SIG-M5 treated with dmso at 0.1 percent for 504 hours (cell line): ENCODE measurements around the gene ACYP1.

Source experiments
- DNase-seq: peaks from one replicate; lab custom pipeline; 2025; ENCODE audit not compliant: unreplicated experiment; lab: John Stamatoyannopoulos, UW

The ACYP1 gene

DNA sequence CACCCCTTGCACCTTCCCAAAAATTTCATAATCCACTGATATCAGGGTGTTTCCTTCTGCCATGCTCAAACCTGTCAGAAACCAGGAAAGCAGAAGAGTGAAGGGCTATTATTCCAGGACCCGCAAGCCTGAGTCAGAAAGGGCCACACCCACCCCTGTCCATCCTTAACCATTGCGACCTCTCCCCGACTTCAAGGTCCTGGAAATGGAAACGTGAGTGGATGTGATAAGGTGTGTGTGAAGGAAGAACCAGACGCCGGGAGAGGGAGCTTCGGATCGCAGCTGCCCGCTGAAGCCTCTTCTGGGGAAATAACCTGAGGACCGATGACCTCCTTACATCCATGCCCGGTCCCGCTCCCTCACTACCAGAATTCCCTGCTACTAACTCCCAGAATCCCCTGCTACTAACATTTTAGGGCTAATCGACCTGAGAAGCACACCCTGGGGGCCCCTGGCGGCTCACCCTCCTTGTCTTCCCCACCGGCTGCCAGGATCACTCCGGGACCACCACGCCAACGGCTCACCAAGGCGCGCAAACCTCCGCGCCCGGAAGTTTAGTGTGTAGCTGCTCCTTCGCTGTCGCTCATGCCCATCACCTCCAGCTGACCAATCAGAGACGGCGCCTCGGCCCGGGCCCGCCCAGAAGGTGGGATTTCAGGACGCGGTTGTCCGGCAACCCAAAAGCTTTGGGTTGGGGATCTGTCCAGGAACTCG, at the start of gene ACYP1:
Gene ACYP1, minus strand, starts transcription at position 534 of the 714 bp plus-strand sequence. Its CDS starts 471 bp downstream, at position 63.
- peak; percentile 83 for DNase-seq

- DNase-seq: no peak
These were observed 46.1 kb upstream of the ACYP1 start for GRCh38 chr14:75109877-75110276.

- no peak for DNase-seq
These were observed 43.4 kb upstream of the ACYP1 start for GRCh38 chr14:75107186-75107585.

DNA sequence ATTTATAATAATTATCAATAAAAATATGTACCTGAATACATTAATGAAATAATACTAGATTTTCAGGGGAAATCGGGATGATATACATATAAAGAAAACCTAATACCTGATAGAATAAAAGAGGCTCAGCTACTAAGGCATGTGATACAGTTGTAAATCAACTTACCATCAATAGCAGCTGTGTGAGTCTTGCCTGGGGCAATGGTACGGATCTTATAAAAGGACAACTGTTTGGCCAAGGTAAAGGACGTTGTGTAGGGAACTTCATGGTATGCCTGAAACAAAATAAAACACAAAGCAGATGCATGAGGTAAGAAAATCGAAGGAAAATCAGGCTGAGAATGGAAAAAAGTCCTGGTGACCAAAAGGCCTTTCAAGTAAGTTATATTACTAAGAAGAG, 37.7 kb upstream of the ACYP1 start:
- DNase-seq: no peak

DNA sequence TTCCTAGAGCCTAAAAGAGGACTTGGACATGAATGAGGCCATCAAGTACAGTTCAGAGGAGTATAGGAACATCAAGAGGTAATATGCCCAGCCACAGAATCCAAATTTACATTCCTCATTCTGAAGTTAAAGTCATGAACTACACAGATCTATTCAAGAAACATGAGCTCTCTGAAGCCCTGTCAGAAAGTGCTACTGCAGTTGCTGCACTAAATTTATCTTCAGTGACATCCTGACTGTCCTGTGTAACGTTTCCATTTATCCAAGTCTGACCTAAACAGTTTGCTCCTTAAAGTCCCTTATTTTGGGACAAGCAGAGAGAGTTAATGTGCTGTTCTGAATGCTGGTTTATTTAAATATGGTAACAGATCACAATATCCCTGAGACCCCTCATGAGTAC, 34.9 kb upstream of the ACYP1 start:
- no peak for DNase-seq

- DNase-seq: no peak
These were observed 34.4 kb upstream of the ACYP1 start for GRCh38 chr14:75098212-75098611.

DNA sequence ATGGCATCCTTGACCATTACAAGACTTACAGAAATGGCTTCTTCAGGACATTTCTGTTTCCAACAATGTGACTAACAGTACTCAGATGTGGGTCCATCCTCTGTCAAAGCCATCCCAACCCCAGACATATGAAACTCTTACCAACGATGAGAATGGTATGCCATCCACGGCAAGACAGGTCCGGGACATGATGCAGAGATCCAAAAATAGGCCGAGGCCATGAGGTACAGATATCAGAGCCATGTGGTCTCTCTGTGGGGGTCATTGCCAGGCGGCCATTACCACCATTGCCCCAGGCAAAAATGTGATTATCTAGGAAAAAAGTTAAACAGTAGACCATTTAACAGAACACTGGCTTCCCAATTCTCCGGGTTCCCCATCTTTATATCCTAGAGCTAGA, 33.1 kb upstream of the ACYP1 start:
- DNase-seq: no peak

- no peak for DNase-seq
These were observed 31.9 kb upstream of the ACYP1 start for GRCh38 chr14:75095690-75096089.

- DNase-seq: no peak
These were observed 31.1 kb upstream of the ACYP1 start for GRCh38 chr14:75094896-75095295.

- no peak for DNase-seq
These were observed 28.9 kb upstream of the ACYP1 start for GRCh38 chr14:75092698-75093097.

GRCh38 chr14:75091251-75091650, 27.4 kb upstream of the ACYP1 start:
- DNase-seq: no peak

DNA sequence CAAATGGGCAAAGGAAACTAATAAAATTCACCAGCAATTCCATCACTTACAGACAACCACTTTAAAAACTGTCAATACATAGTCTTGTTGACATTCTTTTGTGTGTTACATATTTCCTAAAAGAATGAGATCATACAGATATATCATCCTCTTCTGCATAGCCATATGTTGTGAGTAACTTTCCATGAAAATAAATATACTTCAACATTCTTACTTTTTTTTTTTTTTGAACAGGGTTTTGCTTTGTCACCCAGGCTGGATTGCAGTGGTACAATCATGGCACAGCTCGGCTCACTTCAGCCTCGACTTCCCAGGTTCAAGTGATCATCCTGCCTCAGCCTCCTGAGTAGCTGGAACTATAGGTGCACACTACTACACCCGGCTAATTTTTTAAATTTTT, 26.5 kb upstream of the ACYP1 start:
- DNase-seq: no peak

DNA sequence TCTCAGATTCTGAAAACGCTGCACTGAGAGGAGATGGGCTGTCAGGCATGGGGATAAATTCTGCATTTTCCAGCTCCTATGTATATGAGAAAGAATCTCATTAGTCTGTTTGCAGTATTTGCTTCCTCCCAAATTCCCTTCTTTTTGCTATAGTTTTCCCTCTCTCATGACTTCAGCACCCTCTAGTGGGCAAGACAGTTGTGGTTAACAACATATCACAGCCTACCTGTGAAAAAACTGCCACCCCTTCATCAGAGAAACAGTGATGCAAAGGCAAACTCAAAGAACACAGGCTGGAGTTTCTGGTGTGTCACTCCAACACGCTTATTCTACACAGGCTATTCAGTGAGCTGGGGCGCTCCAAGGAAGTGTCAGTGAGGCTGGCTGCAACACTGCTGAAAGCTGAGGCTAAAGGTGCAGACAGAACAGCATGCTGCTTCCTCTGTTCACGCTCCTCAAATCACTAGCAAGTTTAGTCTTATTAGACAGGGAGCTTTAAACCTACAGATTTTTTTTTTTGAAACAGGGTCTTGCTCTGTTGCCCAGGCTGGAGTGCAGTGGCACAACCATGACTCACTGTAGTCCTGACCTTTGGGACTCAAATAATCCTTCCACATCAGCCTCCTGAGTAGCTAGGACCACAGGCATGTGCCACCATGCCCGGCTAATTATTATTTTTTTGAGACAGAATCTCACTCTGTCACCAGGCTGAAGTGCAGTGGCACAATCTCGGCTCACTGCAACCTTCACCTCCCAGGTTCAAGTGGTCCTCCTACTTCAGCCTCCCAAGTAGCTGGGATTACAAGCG, 24.9 kb upstream of the ACYP1 start:
- peak; percentile 58 for DNase-seq

DNA sequence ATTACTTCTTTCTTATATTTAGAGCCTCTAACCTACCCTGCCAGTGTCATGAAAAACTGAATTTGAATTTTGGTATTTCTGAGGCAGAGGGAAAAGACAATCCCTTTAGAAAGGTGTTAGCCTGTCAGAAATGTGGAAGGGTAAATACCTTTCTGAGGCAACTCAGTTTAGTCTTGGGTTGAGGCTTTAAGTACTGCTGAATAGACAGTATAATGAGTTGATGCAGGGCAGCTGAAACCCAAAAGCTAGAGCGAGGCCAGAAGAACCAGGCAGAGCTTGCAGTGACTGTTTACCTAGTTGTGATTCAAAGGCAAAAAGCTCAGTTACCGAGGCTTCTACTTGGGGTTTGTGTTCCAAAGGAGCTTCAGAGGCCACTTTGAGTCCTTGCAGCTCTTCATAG, 24.3 kb upstream of the ACYP1 start:
- DNase-seq: no peak

- DNase-seq: peak; percentile 34
These were observed 20.7 kb upstream of the ACYP1 start for GRCh38 chr14:75084513-75084912.

GRCh38 chr14:75083271-75083670, 19.4 kb upstream of the ACYP1 start:
- DNase-seq: no peak

DNA sequence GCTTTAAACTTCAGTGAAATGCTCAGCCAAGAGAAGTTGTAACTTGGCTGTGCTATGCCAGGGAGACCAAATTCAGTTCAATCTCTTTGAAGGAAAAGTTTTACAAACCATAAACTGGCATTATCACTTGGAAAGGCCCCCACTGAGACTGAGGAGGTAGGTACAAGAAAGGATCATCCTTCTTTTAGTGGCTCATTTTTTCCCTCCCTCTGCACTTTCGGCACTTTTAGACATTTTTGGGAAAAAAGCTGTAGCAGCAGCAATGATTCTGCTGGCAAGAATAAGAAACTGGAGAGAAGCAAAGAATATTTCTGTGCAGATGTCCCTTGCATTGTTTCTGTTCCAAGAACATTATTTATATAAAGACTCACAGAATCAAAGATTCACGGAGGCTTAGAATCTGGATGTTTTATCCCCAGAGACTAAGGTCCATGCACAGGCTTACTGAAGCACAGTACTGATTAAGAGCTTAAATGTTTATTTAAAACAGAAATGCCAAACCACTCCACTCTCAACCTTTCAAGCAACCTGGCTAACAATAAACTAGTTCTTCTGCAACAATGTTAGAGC, 17.9 kb upstream of the ACYP1 start:
- no peak for DNase-seq

GRCh38 chr14:75079521-75079920, 15.7 kb upstream of the ACYP1 start:
- no peak for DNase-seq

GRCh38 chr14:75077794-75078193, 14.0 kb upstream of the ACYP1 start:
- no peak for DNase-seq

DNA sequence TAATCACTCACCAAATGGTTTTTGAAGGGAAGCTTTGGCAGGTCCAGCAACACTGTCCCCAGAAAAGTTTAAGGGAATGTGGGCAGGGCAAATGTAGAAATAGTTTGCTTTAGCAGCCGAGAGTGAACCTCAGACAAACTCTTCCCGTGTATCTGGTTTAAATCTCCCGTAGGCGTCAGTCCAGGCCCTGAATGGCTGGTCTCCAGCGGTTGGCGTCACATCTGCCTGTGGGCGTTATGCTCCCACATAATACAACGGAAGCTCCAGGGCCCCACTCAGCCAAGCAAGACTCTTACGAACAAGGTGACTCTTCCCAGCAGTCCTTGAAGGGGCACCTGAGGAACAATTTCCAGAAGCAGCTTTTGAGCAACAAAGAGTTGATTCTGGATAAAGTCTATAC, 6.6 kb upstream of the ACYP1 start:
- DNase-seq: no peak

- no peak for DNase-seq
These were observed 6.0 kb upstream of the ACYP1 start for GRCh38 chr14:75069811-75070145.

DNA sequence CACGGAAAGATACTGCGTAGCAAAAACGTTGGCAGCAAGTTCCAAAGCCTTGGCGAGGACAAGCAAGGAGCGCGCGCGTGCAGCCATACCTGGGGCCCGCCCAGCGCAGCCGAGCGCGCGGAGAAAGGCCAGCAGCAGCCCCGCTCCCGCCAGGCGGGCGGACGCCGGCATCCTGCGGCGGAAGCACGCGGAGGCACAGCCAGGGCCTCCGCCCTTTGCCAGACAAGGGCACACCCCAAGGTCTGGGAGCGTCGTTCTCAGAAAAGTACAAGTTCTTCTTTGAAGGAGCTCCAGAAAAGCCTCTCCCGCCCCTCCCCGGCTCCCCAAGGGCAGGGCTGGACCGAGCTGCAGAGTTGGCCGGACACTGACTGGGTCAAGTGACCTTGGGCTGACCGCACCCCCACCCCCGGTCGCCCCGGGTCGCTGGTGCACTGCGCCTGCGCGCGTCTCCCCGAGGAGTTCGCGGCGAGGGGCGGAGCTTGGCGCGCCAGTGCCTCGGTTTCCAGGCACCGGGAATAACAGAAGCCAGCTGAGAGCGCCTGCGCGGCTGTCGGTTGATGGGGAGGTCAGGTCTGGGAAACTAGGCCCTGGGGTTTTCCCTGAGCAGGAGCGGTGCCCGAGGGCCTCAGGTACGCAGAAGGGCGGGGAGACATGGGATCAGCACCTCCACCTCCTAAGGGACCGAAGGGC, 5.4 kb upstream of the ACYP1 start, which contains the start of gene ZC2HC1C:
Gene ZC2HC1C, plus strand, starts transcription at position 521 of the 690 bp plus-strand sequence. CDS start 933 bp downstream, outside the sequence.
- peak; percentile 59 for DNase-seq
